Kidney tubule cell (primary cell): Measurements from ENCODE around the gene LAMB4.

Experiments
- DNase-seq: peaks from one replicate; pipeline ENCODE4 v3.0.0-alpha.2; 2018; ENCODE audit warnings: low spot score

Gene LAMB4

GRCh38 chr7:108079648-108080591 is 50.2 kb downstream of the LAMB4 start:
- DNase-seq: peak; percentile 58

- no peak for DNase-seq
Measured at GRCh38 chr7:108079276-108079647, 50.9 kb downstream of the LAMB4 start.

GRCh38 chr7:108078691-108079090 is 51.5 kb downstream of the LAMB4 start:
- DNase-seq: no peak

GRCh38 chr7:108078211-108078673 is 51.9 kb downstream of the LAMB4 start:
- no peak for DNase-seq

- no peak for DNase-seq
Measured at GRCh38 chr7:108077709-108078108, 52.5 kb downstream of the LAMB4 start.

DNA sequence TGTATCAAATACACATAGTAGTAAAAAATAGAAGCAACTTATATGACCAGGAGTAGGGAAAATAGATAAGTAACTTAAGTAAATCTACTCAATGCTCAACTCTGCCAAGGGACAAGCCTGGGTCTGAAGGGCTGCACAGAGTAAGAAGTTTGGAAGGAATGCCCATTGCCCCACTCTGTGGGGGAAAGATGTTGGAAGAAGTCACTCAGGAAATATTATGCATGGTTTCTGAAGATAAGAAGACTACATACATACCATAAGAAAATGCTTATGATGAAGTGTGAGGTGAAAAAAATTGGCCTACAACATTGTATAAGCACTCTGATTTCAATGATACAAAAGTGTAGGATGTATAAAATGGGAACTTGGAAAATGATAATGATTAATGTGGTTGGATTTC is 54.0 kb downstream of the LAMB4 start:
- DNase-seq: no peak

GRCh38 chr7:108073305-108074070 is 56.7 kb downstream of the LAMB4 start:
- no peak for DNase-seq

GRCh38 chr7:108072739-108073138 is 57.4 kb downstream of the LAMB4 start:
- DNase-seq: no peak

DNA sequence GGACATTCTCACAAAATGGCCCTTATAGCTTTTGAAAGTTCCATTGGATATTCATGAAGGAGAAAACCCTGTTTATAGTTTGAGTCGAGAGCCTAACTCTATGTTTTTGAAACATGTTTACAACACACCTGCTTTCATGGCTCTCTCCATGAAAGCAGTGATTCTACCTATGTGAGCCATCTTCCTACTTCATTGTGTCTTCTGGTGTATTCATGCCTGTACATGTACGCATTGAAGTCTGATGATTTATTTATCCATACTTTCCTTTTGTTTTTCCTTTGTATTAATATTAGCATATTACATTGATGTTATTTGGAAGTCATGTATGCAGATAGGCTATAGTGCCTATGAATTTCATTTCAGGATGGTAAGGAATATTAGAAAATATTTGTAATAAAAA is 58.0 kb downstream of the LAMB4 start:
- DNase-seq: no peak

DNA sequence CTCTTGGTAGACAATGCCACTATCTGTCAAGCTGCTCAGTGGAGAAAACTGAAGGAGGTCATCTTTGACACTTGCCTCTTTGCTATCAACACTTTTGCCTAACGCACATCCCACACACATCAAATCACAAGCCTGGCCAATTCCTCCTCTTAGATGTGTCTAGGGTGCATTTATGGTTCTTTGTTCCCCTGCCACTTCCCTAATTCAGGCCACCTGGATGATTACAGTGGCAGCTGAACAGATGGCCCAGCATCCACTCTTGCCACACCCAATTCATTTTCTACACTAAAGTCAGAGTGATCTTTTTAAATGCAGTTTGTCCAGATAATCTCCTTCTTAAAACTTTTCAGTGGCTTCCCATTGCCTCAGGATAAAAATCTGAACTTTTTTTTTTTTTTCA is 58.6 kb downstream of the LAMB4 start:
- DNase-seq: no peak

DNA sequence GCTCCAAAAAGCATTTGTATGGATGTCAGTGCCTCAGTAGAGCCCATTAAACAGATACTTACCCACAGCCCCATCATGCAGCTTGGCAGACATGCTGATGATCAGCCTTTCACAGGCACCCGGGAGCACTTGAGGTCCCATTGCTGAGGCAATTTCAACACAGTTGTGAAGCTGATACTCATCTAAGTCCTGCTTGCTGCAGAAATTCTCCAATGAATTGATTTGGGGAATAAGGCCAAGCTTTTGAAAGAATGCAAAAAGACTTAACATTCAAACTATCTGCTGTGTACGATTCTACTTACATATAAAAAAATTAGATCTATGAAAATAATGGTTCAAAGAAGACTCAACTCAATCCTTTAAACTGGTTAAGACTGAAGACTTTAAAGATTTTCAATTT is 60.5 kb downstream of the LAMB4 start:
- no peak for DNase-seq

- DNase-seq: no peak
Measured at GRCh38 chr7:108067844-108068243, 62.3 kb downstream of the LAMB4 start.

DNA sequence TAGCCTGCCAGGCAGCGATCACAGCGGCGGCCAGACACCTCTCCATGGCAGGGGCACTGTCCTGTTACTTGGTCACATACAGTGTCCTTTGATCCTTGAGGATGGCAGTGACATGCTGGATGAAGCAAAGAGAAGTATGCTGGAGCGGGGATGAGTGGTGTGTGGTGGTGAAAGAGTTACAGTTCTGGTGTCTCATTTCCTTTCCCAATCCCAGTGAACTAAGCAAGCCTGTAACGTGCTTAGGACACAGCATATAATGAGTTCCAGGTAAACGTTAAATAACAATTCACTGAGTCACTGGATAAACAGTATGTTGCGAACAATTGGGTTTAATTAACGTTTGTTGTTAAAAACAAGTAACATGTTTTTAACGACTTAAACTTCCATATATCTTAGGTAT is 63.7 kb downstream of the LAMB4 start:
- peak; percentile 56 for DNase-seq

- peak; percentile 56 for DNase-seq
Measured at GRCh38 chr7:108063520-108063933, 66.6 kb downstream of the LAMB4 start.

DNA sequence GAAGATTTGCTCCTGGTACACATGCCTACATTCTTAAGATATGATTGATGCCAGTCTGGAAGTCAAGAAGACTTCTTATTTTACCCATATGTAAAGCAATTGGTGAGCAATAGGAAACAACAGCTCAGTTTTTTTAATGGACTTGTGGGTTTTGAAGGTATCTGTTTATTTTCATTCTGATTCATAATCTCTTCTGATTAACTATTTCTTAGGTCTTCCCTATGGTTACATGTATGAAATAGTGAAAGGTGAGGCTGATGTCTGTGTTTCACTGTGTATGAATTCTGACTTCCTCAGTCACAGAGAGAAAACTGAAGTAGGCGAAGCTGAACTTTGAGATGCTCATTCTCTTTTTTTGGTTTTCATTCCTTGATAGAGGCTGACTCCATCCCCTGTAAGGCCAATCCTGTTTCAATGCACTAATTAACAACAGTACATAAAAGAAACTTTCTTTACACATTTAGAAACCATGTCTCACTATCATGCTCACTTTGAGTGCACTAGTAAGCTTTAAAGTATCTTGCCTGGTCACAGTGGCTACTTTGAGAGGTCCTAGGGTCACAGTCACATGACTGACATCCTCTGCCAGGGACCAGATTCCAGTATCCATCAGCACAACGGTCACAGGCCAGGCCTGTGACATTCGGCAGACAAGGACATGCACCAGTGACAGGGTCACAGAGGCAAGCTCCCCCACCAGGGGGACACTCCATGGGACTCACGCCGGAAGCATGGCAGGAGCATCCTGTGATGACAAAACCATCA is 67.7 kb downstream of the LAMB4 start:
- DNase-seq: peak; percentile 37

DNA sequence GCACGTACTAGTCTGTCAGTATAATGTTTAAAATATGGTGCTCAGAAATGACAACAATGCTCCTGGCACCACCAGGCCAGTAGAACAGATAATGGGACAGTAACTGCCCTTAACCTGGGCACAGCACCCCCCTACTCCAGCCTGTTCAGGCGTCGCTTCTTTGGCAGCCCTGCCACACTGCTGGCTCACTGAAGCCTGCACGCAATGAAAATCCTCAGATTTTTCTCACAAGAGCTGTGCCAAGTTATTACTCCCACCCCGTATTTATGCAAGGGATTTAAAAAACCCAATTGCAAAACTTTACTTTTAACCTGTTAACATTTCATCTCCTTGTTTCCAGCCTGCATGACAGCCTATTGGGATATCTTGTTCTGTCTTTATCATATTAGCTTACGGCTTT is 70.6 kb downstream of the LAMB4 start:
- no peak for DNase-seq

DNA sequence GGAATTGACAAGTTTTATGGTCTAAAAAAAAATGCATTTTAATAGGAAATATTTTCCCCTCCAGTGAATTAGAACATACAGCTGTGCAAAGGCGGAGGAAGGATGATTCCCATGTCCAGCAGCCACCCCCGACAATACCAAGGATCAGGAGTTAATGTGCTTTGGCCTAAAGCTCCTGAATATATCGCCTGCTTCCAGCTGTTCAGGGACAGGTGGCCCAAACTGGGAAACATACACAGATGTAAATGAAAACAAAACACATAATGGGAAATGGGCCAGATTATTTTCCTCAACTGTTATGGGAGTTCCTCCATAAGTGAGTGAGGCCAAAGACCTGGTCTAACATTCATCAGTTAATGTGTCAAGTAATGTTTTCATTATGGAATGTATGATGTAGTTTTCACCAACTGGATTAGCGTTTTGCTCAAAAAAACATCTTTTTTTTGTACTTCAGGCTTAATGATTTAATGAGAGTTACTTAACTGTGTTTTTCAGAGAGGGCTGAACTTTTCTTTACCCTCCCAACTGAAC is 72.1 kb downstream of the LAMB4 start:
- peak; percentile 61 for DNase-seq

DNA sequence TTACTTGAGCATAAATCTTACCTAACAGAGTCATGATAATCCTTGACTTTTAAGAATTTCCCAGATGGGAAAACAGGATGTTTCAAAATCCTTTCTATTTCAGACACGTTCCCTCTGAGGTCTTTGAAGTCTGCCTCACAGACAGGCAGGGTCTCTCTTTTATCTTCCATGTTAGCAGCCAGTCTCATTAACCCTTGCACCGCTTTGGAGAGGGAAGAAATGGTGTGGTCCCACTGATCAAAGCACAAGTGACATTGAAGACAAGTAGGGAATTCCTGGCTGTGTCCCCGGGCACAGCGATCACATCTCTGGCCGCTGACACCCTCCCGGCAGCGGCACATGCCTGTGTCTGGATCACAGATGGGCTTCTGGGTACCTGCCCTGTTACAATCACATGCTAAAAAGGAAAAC is 74.5 kb downstream of the LAMB4 start:
- no peak for DNase-seq

DNA sequence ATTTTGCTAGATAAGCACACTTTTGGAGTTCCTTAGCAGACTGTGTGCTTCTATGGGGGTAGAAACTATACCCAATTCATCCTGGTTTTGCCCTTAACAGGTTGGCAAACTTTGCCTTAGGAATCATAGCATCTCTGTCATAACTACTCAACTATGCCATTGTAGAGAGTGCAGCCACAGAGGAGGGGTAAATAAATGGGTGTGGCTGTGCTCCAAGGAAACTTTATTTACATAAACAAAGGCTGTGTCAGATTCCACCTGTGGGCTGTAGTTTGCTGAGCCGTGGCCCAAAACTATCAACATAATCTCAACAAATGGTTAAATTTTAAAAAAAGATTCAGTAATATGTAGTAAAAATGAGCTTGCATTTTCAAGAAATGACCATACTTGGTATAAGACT is 75.6 kb downstream of the LAMB4 start:
- DNase-seq: peak; percentile 21

DNA sequence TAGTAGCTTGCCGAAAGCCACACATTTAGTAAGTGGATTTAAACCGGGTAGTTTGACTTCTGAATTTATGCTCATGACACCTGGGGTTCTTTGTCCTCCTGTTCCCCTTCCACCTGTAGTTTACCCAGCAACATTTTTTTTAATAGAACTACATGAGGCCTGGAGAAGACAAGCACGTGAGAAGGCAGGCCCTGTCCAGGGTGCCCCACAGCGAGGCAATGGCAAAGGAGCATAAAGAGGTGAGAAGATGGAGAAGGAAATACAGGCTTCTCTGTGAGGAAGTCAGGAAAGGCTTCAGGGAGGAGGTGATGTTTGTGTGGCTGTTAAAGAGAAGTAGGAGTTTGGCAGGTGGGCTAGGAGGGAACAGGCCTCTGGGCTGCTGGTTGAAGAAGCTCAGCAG is 76.9 kb downstream of the LAMB4 start:
- DNase-seq: no peak

GRCh38 chr7:108051454-108051853 is 78.7 kb downstream of the LAMB4 start:
- DNase-seq: no peak

DNA sequence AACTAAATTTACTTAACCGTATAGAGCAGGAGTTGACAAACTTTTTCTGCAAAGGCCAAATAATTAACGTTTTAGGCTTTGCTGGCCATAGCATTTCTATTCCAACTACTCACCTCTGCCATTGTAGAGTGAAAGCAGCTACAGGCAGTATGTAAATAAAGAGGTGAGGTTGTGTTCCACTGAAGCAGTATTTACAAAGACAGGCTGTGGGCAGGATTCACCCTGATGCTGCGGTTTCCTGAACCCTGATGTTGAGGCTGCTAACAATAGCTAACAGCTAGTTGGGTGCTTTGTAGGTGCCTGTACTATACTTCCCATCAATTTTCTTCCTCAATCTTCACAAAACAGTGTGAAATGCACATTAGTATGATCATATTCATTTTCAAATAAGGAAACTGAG is 80.2 kb downstream of the LAMB4 start:
- DNase-seq: no peak
